Pancreas (tissue), 10 donors: ENCODE measurements around the gene LRP10. TPM values are rescaled to one million over a fixed set of nuclear protein-coding genes. Genes with fewer than 3 reads are reported as not detected.
"Not testable (repeated sequence)": the region's sequence is repeated elsewhere in the genome, so short reads cannot be mapped to it uniquely, and the experiment has no call there.

ENCODE experiments used
- ATAC-seq, 4 donors: fragments of 200-7000 bp; cut with Tn5 transposase; one replicate each; pipeline versions ENCODE4 v1.8.0 to v1.9.1; 2020; ENCODE audit warnings: mild to moderate bottlenecking in 4 of 4, moderate library complexity in 4 of 4
- DNase-seq, 6 donors: peaks; one replicate each; pipeline ENCODE4 v3.0.0-alpha.2; 2020
- FAIRE-seq: peaks from 2 replicates; lab custom pipeline; 2012; peaks lifted over from hg19 to GRCh38; lab: Jason Lieb, UNC
- H3K27ac ChIP-seq, 4 donors: fragments of 200-600 bp; sonication (generic); 1 replicate in 3 of 4; 2 replicates in 1 of 4; pipeline versions ENCODE4 v1.5.0 to v1.8.0; 2020
- H3K27me3 ChIP-seq, 4 donors: fragments of 200-600 bp; one replicate each; pipeline ENCODE4 v1.8.0; 2021
- H3K36me3 ChIP-seq, 3 donors: fragments of 200-600 bp; sonication (generic) in 1 of 3; one replicate each; pipeline versions ENCODE4 v1.5.0 to v1.8.0; 2020 to 2021
- H3K4me1 ChIP-seq, 3 donors: fragments of 200-600 bp; one replicate each; pipeline ENCODE4 v1.8.0; 2021
- H3K4me3 ChIP-seq, 4 donors: fragments of 200-600 bp; sonication (generic) in 2 of 4; one replicate each; pipeline versions ENCODE4 v1.5.0 to v1.8.0; 2020 to 2021
- H3K9me3 ChIP-seq, 4 donors: fragments of 200-600 bp; one replicate each; pipeline ENCODE4 v1.8.0; 2021
- WGBS, 2 donors: extraction: QIAGEN DNeasy Blood & Tissue Kit; methylation state at CpG; one replicate each; pipeline ENCODE4 v1.1.7; 2013; 5-methylcytosine and 5-hydroxymethylcytosine counted together
- intact Hi-C, 3 donors: fragments of 100-400 bp; cut with DNase I; formaldehyde crosslinking; loops; one replicate each; pipeline versions ENCODE4 v1.11.1 to v1.14.2; 2022
- polyA plus RNA-seq, 2 donors: library from polyadenylated mRNA; stranded (reverse); fragments of 200-250 nt; gene quantifications; one replicate each; pipeline ENCODE4 v1.2.3, GENCODE V29; 2013
- total RNA-seq, 6 donors: library from RNA; stranded (reverse); fragmentation: NEBNext Ultra II Directional in 4 of 6; extraction: Animal tissue kit (Norgen Biotek cat#: 25700) in 4 of 6; gene quantifications; one replicate each; pipeline versions ENCODE4 v1.2.1 to v1.2.4, GENCODE V29; 2021 to 2023
- TF ChIP-seq, protein P1 (sequence below), 4 donors: fragments of 200-600 bp; sonication (generic) in 3 of 4; IDR thresholded peaks; one replicate each; pipeline versions ENCODE4 v1.5.0 to v1.8.0; 2021; ENCODE audit warnings: antibody characterized with exemption in 4 of 4
- donor health status: healthy with polysubstance abuse.
- donor health status: DM: no; HTN: no; CAD: no; lungs with moderate emphysema.
- donor health status: DM: no; HTN: no; CAD: no.
- donor health status: control.
- donor health status: control.
- donor health status: Bipolar disorder and iron deficiency.
- donor health status: DM: yes; HTN: yes; CAD: no.
- donor health status: DM: no; HTN: no; CAD: no.
- donor health status: DM: no; HTN: no; CAD: no.
- donor health status: DM: yes; HTN: yes; CAD: no.

The LRP10 gene
- total and polyA plus RNA-seq, 8 donors: 14.7 to 86.2 (median 50.2) TPM

DNA sequence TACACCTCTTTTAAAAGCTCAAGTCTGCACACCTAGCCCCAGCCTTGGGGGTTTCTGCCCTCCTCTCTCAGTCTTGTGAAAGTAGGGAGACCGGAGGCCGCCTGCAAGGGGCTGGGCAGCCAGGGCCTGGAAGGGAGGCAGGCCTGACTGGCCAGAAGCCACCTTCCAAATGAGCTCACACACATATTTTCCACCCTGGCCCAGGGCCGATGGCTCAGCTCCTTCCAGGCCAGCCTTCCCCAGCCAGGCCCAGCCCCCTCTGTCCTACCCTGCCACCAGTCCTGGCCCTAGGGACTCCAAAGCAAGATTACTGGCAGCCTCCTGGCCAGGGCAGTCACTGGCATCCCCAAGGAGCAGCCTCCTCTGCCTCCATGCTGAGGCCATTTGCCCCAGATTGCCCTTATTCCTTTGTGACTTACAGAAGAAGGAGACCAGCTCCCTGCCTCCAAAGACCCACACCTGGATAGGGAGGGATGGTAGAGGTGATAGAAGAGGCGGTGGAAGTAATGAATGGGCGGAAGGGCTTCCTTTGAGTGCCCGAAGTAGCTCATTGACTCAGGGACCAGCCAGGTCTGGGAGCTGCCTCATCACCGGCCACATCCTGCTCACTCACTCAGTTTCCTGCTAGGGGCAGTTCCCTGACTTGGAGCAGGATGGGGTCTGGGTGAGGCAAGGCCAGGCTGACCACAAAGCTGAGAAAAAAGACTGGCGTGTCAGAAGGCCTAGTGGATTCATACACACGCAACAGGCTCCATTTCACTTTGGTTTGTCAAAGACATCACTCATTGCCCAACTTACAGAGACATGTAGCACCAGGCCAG is 20.4 kb upstream of the LRP10 start:
- H3K4me1 ChIP-seq: peaks cover 12 to 16% (median 14%) of the 10 kb centered on the region in 3 donors
- H3K4me3 ChIP-seq: no peak overlapping the region
- ATAC-seq (peak; percentile 76 to 84 (median 78)), DNase-seq (peak; percentile 81 to 92 (median 90)), FAIRE-seq (no peak)
- intact Hi-C loops: loop anchor here in 2 of 3 donors (10.0 kb wide), 2 partner anchors 196 to 296 kb away; no protein-coding TSS in a partner anchor
- H3K9me3 ChIP-seq: no peaks in the 10 kb centered on the region
- TF ChIP-seq, protein P1, sequence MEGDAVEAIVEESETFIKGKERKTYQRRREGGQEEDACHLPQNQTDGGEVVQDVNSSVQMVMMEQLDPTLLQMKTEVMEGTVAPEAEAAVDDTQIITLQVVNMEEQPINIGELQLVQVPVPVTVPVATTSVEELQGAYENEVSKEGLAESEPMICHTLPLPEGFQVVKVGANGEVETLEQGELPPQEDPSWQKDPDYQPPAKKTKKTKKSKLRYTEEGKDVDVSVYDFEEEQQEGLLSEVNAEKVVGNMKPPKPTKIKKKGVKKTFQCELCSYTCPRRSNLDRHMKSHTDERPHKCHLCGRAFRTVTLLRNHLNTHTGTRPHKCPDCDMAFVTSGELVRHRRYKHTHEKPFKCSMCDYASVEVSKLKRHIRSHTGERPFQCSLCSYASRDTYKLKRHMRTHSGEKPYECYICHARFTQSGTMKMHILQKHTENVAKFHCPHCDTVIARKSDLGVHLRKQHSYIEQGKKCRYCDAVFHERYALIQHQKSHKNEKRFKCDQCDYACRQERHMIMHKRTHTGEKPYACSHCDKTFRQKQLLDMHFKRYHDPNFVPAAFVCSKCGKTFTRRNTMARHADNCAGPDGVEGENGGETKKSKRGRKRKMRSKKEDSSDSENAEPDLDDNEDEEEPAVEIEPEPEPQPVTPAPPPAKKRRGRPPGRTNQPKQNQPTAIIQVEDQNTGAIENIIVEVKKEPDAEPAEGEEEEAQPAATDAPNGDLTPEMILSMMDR (IDR thresholded peaks at IDR 0.05): no peak
- WGBS, 2 donors: 52 to 53% methylated on average over 9 of the region's 9 CpGs
- H3K27ac ChIP-seq: peak overlapping the region; percentile 38 to 85 (median 70)
- H3K36me3 ChIP-seq: peaks cover 0 to 9% (median 3%) of the 10 kb centered on the region in 3 donors
- H3K27me3 ChIP-seq: no peaks in the 10 kb centered on the region

DNA sequence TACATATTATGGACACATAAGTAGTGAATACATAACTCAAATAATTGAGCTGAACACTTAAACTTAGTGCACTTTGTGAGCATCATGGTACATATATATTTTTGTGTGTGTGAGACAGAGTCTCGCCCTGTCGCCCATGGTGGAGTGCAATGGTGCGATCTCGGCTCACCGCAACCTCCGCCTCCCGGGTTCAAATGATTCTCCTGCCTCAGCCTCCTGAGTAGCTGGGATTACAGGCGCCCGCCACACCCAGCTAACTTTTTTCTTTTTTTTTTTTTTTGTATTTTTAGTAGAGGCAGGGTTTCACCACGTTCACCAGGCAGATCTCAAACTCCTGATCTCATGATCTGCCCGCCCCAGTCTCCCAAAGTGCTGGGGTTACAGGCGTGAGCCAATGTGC is 19.4 kb upstream of the LRP10 start:
- Histone ChIP-seq H3K4me1 (peaks cover 12 to 16% (median 14%) of the 10 kb centered on the region in 3 donors), H3K27ac (peak overlapping the region in 2 of 4 donors; percentile 85)
- not testable (repeated sequence) for H3K9me3 ChIP-seq, FAIRE-seq, H3K36me3 ChIP-seq, ATAC-seq, DNase-seq, H3K4me3 ChIP-seq, H3K27me3 ChIP-seq
- intact Hi-C loops: loop anchor here in 2 of 3 donors (10.0 kb wide), 2 partner anchors 197 to 297 kb away; no protein-coding TSS in a partner anchor
- WGBS, 2 donors: 75 to 81% methylated on average over 10 of the region's 12 CpGs

DNA sequence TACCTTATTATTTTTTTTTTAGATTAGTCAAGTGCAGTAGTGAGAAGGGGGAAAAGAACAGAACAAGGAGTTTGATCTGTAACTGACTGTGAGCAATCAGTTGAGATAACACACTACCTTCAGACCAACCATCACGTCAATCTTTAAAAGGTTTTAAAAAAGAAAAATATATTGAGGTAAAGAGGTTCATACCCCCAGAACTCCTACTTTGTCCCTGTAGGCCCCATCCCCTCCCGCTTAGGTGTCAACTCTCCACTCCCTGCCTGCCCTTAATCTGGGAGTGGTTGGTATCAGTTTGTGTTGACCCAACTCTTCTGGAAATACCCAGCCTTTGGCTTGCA is 19.0 kb upstream of the LRP10 start:
- Histone ChIP-seq H3K36me3 (no peaks in the 10 kb centered on the region), H3K4me1 (peaks cover 12 to 16% (median 14%) of the 10 kb centered on the region in 3 donors), H3K4me3 (no peak overlapping the region), H3K27ac (peak overlapping the region in 3 of 4 donors; percentile 53 to 85 (median 85)), H3K27me3 (no peaks in the 10 kb centered on the region), H3K9me3 (no peaks in the 10 kb centered on the region)
- no peak for ATAC-seq
- TF ChIP-seq, protein P1 (IDR thresholded peaks at IDR 0.05): no peak
- 36 to 42% methylated on average over 2 of the region's 2 CpGs for WGBS, 2 donors
- DNase-seq: peak in 1 of 6 donors; percentile 75
- no peak for FAIRE-seq
- intact Hi-C loops: loop anchor here in 2 of 3 donors (10.0 kb wide), 2 partner anchors 198 to 298 kb away; no protein-coding TSS in a partner anchor

DNA sequence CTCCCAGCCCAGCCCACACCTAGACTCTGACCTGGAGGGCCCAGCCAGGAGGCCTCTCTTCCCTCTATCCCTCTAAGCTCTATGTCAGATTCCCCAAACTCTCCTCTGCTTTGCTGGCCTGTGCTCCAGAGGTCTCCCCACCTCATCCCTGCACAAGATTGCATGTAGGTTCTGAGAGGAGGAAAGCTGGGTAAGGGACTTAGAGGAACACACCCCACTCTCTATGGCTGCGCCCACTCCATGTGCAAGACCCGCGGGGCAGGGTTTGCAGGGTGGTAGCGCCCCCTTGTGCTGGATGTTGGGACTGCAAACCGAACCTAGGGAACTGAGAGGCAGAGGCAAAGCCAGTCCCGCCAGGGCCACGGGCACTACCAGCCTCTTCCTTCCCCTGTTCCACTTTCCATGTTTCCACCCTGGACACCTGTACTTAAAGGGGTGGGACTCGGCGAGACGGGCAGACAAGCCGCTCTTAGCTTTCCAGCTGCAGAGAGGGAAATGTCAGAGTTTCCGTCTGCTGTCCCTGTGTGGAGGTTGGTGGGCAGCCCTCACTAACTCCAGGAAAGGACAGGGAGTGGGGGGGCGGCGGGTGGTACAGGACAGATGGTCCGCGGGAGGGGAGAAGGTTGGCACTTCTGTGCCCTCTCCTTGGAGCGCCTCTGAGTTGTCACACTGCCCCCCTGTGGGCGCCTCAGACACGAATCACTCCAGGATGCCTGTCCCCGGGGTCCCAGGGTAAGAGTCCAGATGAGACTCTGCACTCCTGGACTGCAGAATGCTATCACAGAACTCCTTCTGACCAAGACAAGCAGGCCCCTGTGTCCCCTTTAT is 18.4 kb upstream of the LRP10 start:
- Histone ChIP-seq H3K27me3 (no peaks in the 10 kb centered on the region), H3K27ac (peak overlapping the region; percentile 53 to 85 (median 69)), H3K4me3 (peak overlapping the region in 3 of 4 donors; percentile 9 to 50 (median 37)), H3K9me3 (no peaks in the 10 kb centered on the region), H3K36me3 (no peaks in the 10 kb centered on the region), H3K4me1 (peaks cover 12 to 14% (median 14%) of the 10 kb centered on the region in 3 donors)
- 1% methylated on average over 19 to 20 of the region's 20 CpGs for WGBS, 2 donors
- no peak for FAIRE-seq
- ATAC-seq: peak; percentile 74 to 90 (median 86)
- TF ChIP-seq, protein P1 (IDR thresholded peaks at IDR 0.05): peak; percentile 90 to 96 (median 91)
- DNase-seq: peak; percentile 79 to 99 (median 92)
- intact Hi-C loops: loop anchor here in 2 of 3 donors (10.0 kb wide), 2 partner anchors 198 to 298 kb away; no protein-coding TSS in a partner anchor

DNA sequence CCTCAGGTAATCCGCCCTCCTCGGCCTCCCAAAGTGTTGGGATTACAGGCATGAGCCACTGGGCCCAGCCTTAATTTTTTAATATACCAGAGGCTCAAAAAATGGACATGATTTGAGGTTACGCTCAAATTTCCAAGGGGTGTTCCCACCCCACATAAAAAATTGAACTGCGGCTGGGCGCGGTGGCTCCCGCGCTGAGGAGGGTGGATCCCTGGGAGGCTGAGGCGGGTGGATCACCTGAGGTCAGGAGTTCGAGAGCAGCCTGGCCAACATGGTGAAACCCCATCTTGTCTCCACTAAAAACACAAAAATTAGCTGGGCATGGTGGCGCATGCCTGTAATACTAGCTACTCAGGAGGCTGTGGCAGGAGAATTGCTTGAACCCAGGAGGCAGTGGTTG is 17.2 kb upstream of the LRP10 start:
- H3K36me3 ChIP-seq, H3K27me3 ChIP-seq, ATAC-seq, H3K9me3 ChIP-seq, H3K4me3 ChIP-seq, H3K27ac ChIP-seq, DNase-seq, FAIRE-seq: not testable (repeated sequence)
- intact Hi-C loops: loop anchor here in 2 of 3 donors (10.0 kb wide), 2 partner anchors 199 to 299 kb away; no protein-coding TSS in a partner anchor
- H3K4me1 ChIP-seq: peaks cover 12 to 14% (median 14%) of the 10 kb centered on the region in 3 donors
- WGBS, 2 donors: 94 to 96% methylated on average over 11 of the region's 11 CpGs
